K562 (cell line): ENCODE data around the gene SERPINA9. TPM values are rescaled to one million over a fixed set of nuclear protein-coding genes. Genes with fewer than 3 reads are reported as not detected.

Experiments used
- ATAC-seq: fragments of 200-7000 bp; cut with Tn5 transposase; 3 replicates; pipeline ENCODE4 v1.9.1; 2020; ENCODE audit warnings: moderate library complexity
- BruUV-seq: library from RNA; stranded (reverse); fragments of 400-500 nt; replicated peaks from 2 replicates; lab custom pipeline; 2021; lab: Mats Ljungman, UMichigan
- CTCF ChIA-PET: fragments of 300-600 bp; formaldehyde crosslinking; extraction: SDS; loops from one replicate; lab custom pipeline; 2021; ENCODE audit warnings: low intra/inter-chr PET ratio; lab: Yijun Ruan, JAX
- POLR2A ChIA-PET: fragments of 300-600, 350-650 bp; sonication (Branson Sonifier 250); formaldehyde crosslinking; extraction: SDS; loops from one replicate; lab custom pipeline; 2021; ENCODE audit warnings: antibody characterized with exemption, inconsistent platforms; lab: Yijun Ruan, JAX
- DNase-seq, 4 experiments: peaks; one replicate each; pipeline versions ENCODE4 v3.0.0 to v3.0.0-alpha.2; 2011 to 2018; ENCODE audit warnings: low spot score in 3 of 4, mixed read lengths in 3 of 4; ENCODE audit errors: extremely low read depth in 1 of 4
- FAIRE-seq: peaks from 2 replicates; lab custom pipeline; 2011; peaks lifted over from hg19 to GRCh38; lab: Jason Lieb, UNC
- H2AFZ ChIP-seq: 2 replicates; pipeline ENCODE4 v1.6.0; 2011; ENCODE audit warnings: low read depth, low read length, control low read depth, inconsistent platforms
- H3K27ac ChIP-seq: fragments of 200-600 bp; 3 replicates; pipeline ENCODE4 v1.8.0; 2011; ENCODE audit warnings: low read depth, mild to moderate bottlenecking, control low read depth, inconsistent platforms, low read length, moderate library complexity, mixed read lengths; ENCODE audit errors: extremely low read depth
- H3K27me3 ChIP-seq, 2 experiments: fragments of 300-600 bp in 1 of 2; 2 replicates in 1 of 2; 3 replicates in 1 of 2; pipeline versions ENCODE4 v1.6.0 to v1.8.0; 2011; ENCODE audit warnings: inconsistent platforms in 2 of 2, low read length in 2 of 2, mild to moderate bottlenecking in 1 of 2, mixed read lengths in 1 of 2, moderate library complexity in 1 of 2; ENCODE audit not compliant: control insufficient read depth in 2 of 2, insufficient read depth in 2 of 2
- H3K36me3 ChIP-seq: fragments of 300-600 bp; 3 replicates; pipeline ENCODE4 v1.8.0; 2011; ENCODE audit warnings: mild to moderate bottlenecking, low read length, inconsistent platforms; ENCODE audit not compliant: control insufficient read depth, insufficient read depth
- H3K4me1 ChIP-seq, 2 experiments: fragments of 200-600 bp in 1 of 2; replicated peaks in 1 of 2; 2 replicates in 1 of 2; 3 replicates in 1 of 2; pipeline versions ENCODE4 v1.5.1 to v1.8.0; 2011; ENCODE audit warnings: inconsistent platforms in 2 of 2, low read length in 2 of 2, mild to moderate bottlenecking in 1 of 2, mixed read lengths in 1 of 2, moderate library complexity in 1 of 2; ENCODE audit not compliant: control insufficient read depth in 2 of 2, insufficient read depth in 2 of 2
- H3K4me2 ChIP-seq: 2 replicates; pipeline ENCODE4 v1.6.1; 2011; ENCODE audit warnings: low read length, control low read depth, inconsistent platforms, mixed read lengths; ENCODE audit not compliant: insufficient read depth
- H3K4me3 ChIP-seq: fragments of 200-600 bp; sonication (generic), shearing (Covaris generic); 2 replicates; pipeline ENCODE4 v1.5.1; 2016; ENCODE audit warnings: control low read depth, inconsistent platforms
- H3K79me2 ChIP-seq: fragments of 200-600 bp; 3 replicates; pipeline ENCODE4 v1.8.0; 2011; ENCODE audit warnings: low read length, inconsistent platforms; ENCODE audit not compliant: control insufficient read depth, insufficient read depth
- H3K9ac ChIP-seq, 2 experiments: 2 replicates each; pipeline versions ENCODE4 v1.6.0 to v1.6.1; 2011; ENCODE audit warnings: low read depth in 2 of 2, low read length in 2 of 2, control low read depth in 1 of 2, inconsistent platforms in 1 of 2, mild to moderate bottlenecking in 1 of 2, mixed read lengths in 1 of 2; ENCODE audit not compliant: insufficient read depth in 1 of 2
- H3K9me1 ChIP-seq: one replicate; pipeline ENCODE4 v1.6.0; 2011; ENCODE audit warnings: inconsistent platforms, mild to moderate bottlenecking, low read length, moderate library complexity; ENCODE audit not compliant: control insufficient read depth, insufficient read depth
- H3K9me3 ChIP-seq: replicated peaks from 2 replicates; pipeline ENCODE4 v1.5.1; 2011; ENCODE audit warnings: low read depth, low read length, inconsistent platforms; ENCODE audit not compliant: control insufficient read depth, insufficient read depth
- H4K20me1 ChIP-seq: replicated peaks from 2 replicates; pipeline ENCODE4 v1.6.1; 2011; ENCODE audit warnings: low read length, inconsistent platforms, mixed read lengths; ENCODE audit not compliant: control insufficient read depth, insufficient read depth
- ARNT ChIP-seq, 2 experiments: fragments of 450-650 bp; IDR thresholded peaks; 2 replicates each; pipeline ENCODE4 v1.6.1; 2016; ENCODE audit warnings: mild to moderate bottlenecking in 1 of 2
- CUX1 ChIP-seq: fragments of 200-800 bp; sonication (Bioruptor generic); IDR thresholded peaks from 2 replicates; pipeline ENCODE4 v1.6.1; 2016; ENCODE audit warnings: missing genetic modification characterization, missing compliant biosample characterization
- EGR1 ChIP-seq: fragments of 450-650 bp; conservative IDR thresholded peaks from 2 replicates; pipeline ENCODE4 v1.6.1; 2017; ENCODE audit warnings: mild to moderate bottlenecking
- ELK1 ChIP-seq: sonication (generic); formaldehyde crosslinking; IDR thresholded peaks from 2 replicates; pipeline ENCODE4 v1.8.1; 2022; ENCODE audit warnings: missing genetic modification reagents
- KAT7 ChIP-seq: sonication (generic); formaldehyde crosslinking; IDR thresholded peaks from 2 replicates; pipeline ENCODE4 v1.8.0; 2022; ENCODE audit warnings: missing genetic modification reagents, mild to moderate bottlenecking, borderline replicate concordance
- MTA1 ChIP-seq: fragments of 450-650 bp; IDR thresholded peaks from 2 replicates; pipeline ENCODE4 v1.6.1; 2017; ENCODE audit warnings: borderline replicate concordance
- NFYB ChIP-seq: IDR thresholded peaks from 2 replicates; pipeline ENCODE4 v1.6.1; 2011; ENCODE audit warnings: mild to moderate bottlenecking, moderate library complexity; ENCODE audit not compliant: insufficient read length; ENCODE audit errors: extremely low read depth
- TAF15 ChIP-seq: fragments of 200-400 bp; formaldehyde crosslinking; IDR thresholded peaks from 2 replicates; pipeline ENCODE4 v1.6.1; 2017; ENCODE audit warnings: mild to moderate bottlenecking, low read depth, low read length, moderate library complexity
- TRIM25 ChIP-seq: fragments of 450-650 bp; IDR thresholded peaks from 2 replicates; pipeline ENCODE4 v1.7.0; 2016; ENCODE audit warnings: borderline replicate concordance
- ZNF445 ChIP-seq: fragments of 250-450 bp; sonication (Bioruptor Pico); IDR thresholded peaks from 2 replicates; pipeline ENCODE4 v1.4.0; 2020; ENCODE audit warnings: low read depth, mild to moderate bottlenecking, moderate library complexity
- ZNF57 ChIP-seq: fragments of 450-650 bp; formaldehyde crosslinking; IDR thresholded peaks from 2 replicates; pipeline ENCODE4 v1.4.0; 2020; ENCODE audit warnings: mild to moderate bottlenecking, moderate library complexity
- WGBS: fragments of 100-300 bp; shearing (Covaris generic); methylation state at CpG from one replicate; pipeline ENCODE4 v1.1.6; 2016; ENCODE audit warnings: low coverage, mixed read lengths; ENCODE audit not compliant: insufficient coverage; ENCODE audit errors: missing lambda C conversion rate; 5-methylcytosine and 5-hydroxymethylcytosine counted together
- in situ Hi-C: fragments of 300-500 bp; cut with MboI; formaldehyde crosslinking; loops from 4 replicates; pipeline ENCODE4 v1.15.0; 2018; ENCODE audit warnings: inconsistent platforms, mixed read lengths
- intact Hi-C: fragments of 100-400 bp; cut with micrococcal nuclease; formaldehyde crosslinking; loops from 2 replicates; pipeline ENCODE4 v1.14.2; 2022
- polyA plus RNA-seq, 8 experiments: library from polyadenylated mRNA; depleted of rRNA in 4 of 8; stranded (reverse) in 5 of 8; unstranded in 3 of 8; fragments of >200 nt; fragmentation: Nextera tagmentation in 2 of 8; fragmentation: Illumina TruSeq in 1 of 8; extraction: Ambion mirVana in 2 of 8; extraction: Trizol in 1 of 8; gene quantifications; 2 replicates each; pipeline versions ENCODE4 v1.2.1 to v1.2.3, GENCODE V29; 2011 to 2014; ENCODE audit warnings: inconsistent platforms in 1 of 8, missing spikeins in 1 of 8
- total RNA-seq, 7 experiments: library from RNA; depleted of rRNA in 6 of 7; stranded (reverse); fragments of >200 nt in 6 of 7; fragmentation: Illumina TruSeq in 2 of 7; extraction: Trizol in 2 of 7; gene quantifications; 2 replicates each; pipeline versions ENCODE4 v1.2.1 to v1.2.3, GENCODE V29; 2011 to 2021; ENCODE audit warnings: low replicate concordance in 1 of 7

SERPINA9 gene
- total and polyA plus RNA-seq, 9 of the 15 experiments (the other 6 are each of a cell fraction or from before 2014, with no cell fraction given): not detected

GRCh38 chr14:94441130-94441529 is 34.9 kb downstream of the SERPINA9 start (continued):
- no peak for TF ChIP-seq CUX1 (CRISPR knock-in tag)

GRCh38 chr14:94439453-94440057 is 36.4 kb downstream of the SERPINA9 start:
- CTCF ChIA-PET: no interaction called here
- TF ChIP-seq NFYB (no peak), ARNT (IDR thresholded peaks at IDR 0.05) (no peak), ZNF57 (CRISPR knock-in tag) (no peak), MTA1 (no peak), ELK1 (no peak), ZNF445 (CRISPR knock-in tag) (no peak), TAF15 (no peak), EGR1 (no peak), KAT7 (CRISPR knock-in tag) (no peak), TRIM25 (no peak)

More at GRCh38 chr14:94439453-94440057, 36.4 kb downstream of the SERPINA9 start:
- Histone ChIP-seq H3K4me1 (no peaks in the 10 kb centered on the region), H3K4me3 (no peak overlapping the region), H3K27me3 (no peaks in the 10 kb centered on the region), H4K20me1 (no peaks in the 10 kb centered on the region), H3K27ac (no peak overlapping the region), H3K36me3 (no peaks in the 10 kb centered on the region), H2AFZ (no peak overlapping the region), H3K4me2 (no peak overlapping the region), H3K79me2 (no peaks in the 10 kb centered on the region), H3K9ac (no peak overlapping the region), H3K9me1 (no peaks in the 10 kb centered on the region), H3K9me3 (no peaks in the 10 kb centered on the region)
- FAIRE-seq (no peak), DNase-seq (no peak), ATAC-seq (no peak)
- POLR2A ChIA-PET: no interaction called here
- no TSS peak for BruUV-seq
- in situ Hi-C loops (no loop called here), intact Hi-C loops (no loop called here)
- WGBS: 0% methylated on average over 4 of the region's 5 CpGs
